NCI-H2107 (cell line): Measurements from ENCODE around the gene RNU6-9.
"Not testable (repeated sequence)": the region's sequence is repeated elsewhere in the genome, so short reads cannot be mapped to it uniquely, and the experiment has no call there.

Experiments
- DNase-seq: peaks from one replicate; lab custom pipeline; 2025; lab: John Stamatoyannopoulos, UW

The RNU6-9 gene

DNA sequence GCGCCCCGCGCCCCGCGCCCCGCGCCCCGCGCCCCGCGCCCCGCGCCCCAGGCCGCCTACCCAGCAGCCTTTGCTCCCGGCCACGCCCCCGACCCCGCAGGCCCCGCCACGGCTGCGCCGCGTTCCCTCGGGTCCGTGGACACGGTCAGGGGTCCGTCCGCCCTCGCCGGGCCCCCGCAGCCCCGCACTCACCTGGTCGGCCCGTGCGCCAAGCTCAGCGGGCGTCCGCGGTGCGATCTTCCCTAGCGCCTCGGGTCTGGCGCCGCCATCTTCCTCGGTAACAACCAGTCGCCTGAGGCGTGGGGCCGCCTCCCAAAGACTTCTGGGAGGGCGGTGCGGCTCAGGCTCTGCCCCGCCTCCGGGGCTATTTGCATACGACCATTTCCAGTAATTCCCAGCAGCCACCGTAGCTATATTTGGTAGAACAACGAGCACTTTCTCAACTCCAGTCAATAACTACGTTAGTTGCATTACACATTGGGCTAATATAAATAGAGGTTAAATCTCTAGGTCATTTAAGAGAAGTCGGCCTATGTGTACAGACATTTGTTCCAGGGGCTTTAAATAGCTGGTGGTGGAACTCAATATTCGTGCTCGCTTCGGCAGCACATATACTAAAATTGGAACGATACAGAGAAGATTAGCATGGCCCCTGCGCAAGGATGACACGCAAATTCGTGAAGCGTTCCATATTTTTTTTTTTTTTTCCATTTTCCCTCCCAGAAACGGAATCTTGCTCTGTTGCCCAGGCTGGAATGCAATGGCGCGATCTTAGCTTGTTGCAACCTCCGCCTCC, at the start of gene RNU6-9, which contains the start of gene MED16:
RNU6-9 (plus strand) TSS at position 591 of the 796 bp plus-strand sequence.
MED16 (minus strand) TSS at position 294 of the 796 bp plus-strand sequence. CDS start 2,056 bp downstream, outside the sequence.
- peak; percentile 69 for DNase-seq

DNA sequence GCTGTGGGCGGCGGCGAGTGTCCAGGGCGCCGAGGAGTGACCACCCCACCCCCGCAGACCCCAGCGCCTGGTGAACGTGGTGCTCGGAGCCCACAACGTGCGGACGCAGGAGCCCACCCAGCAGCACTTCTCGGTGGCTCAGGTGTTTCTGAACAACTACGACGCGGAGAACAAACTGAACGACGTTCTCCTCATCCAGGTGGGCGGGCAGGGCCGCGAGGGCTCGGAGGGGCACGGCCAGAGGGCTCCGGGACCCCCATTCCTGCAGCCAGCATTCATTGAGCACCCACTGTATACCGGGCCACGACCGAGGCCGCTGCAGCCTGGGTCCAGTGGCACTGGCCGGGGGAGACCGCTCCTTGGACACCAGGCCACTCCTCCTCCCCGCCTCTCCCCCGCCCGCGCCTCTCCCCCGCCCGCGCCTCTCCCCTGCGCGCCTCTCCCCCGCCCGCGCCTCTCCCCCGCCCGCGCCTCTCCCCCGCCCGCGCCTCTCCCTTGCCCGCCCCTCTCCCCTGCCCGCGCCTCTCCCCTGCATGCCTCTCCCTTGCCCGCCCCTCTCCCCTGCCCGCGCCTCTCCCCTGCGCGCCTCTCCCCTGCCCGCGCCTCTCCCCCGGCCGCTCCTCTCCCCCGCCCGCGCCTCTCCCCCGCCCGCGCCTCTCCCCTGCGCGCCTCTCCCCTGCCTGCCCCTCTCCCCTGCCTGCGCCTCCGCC, 49.3 kb upstream of the RNU6-9 start:
- DNase-seq = no peak

DNA sequence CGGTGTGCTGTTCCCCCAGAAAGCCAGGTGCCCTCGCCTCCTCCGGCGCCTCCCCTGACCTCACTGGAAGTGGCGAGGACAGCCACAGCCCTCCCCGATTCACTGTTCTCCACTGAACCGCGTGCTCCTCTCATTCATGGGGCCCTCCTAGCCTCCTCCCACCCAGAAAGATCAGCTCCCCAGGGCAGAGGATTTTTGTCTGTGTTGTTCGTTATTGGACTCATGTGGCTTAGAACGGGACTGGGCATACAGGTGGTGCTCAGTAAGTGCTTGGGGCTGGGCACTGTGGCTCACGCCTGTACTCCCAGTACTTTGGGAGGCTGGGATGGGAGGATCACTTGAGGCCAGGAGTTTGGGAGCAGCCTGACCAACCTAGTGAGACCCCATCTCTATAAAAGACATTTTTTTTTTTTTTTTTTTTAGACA, 48.7 kb upstream of the RNU6-9 start:
- no peak for DNase-seq

DNA sequence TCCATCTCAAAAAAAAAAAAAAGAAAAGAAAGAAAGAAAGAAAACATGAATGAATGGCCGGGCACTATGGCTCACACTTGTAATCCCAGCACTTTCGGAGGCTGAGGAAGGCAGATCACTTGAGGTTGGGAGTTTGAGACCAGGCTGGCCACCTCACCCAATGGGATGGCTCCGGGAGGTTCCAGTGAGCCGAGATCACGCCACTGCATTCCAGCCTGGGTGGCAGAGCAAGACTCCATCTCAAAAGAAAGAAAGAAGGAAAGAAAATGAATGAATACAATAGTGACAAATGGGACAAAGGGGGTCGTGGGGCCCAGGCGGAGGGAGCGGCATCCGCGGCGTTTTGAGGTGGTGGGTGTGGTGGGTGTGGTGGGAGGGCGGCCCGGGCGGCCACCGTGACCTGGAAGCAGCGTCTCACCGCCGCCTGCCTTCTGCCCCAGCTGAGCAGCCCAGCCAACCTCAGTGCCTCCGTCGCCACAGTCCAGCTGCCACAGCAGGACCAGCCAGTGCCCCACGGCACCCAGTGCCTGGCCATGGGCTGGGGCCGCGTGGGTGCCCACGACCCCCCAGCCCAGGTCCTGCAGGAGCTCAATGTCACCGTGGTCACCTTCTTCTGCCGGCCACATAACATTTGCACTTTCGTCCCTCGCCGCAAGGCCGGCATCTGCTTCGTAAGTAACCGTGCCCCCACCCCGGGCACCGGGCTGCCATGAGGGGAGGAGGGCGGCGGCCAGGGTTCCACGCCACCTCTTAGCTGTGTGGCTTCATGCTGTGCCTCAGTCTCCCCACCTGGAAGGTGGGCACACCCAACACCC, 47.4 kb upstream of the RNU6-9 start:
- DNase-seq = no peak

DNA sequence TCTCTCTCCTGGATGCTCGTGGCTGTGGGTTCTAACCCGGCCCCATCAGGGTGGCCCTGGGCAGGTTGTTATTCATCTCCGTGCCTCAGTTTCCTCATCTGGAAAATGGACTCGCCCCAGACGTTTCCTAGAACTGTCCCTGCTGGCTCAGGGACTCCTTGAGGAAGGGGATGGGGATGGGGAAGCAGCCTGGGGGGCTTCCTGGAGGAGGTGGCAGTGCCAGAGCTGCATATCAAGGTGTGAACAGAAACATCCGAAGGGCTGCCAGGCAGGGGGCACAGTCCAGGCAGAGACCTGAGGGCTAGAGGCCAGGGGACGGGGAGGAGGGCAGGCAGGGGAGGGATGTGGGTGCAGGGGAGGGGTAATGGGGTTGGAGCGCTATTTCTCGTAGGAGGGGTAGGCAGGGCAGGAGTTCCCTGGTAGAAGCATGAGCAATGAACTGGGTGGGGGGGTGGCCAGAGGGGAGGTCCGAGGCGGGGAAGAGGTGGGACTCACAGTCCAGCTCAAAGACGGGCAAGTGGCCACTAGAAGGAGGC, 44.8 kb upstream of the RNU6-9 start:
- DNase-seq = no peak

DNA sequence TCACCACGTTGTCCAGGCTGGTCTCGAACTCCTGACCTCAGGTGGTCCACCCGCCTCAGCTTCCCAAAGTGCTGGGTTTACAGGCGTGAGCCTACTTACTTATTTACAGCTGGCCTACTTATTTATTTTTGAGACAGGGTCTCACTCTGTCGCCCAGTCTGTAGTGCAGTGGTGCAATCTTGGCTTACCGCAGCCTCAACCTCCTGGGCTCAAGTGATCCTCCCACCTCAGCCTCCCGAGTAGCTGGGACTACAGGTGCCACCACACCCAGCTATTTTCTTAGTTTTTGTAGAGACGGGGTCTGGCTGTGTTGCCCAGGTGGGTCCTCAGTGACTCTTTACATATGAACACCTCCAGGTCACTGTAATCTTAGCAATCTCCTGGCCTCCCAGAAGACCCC, 44.1 kb upstream of the RNU6-9 start:
- DNase-seq = not testable (repeated sequence)

DNA sequence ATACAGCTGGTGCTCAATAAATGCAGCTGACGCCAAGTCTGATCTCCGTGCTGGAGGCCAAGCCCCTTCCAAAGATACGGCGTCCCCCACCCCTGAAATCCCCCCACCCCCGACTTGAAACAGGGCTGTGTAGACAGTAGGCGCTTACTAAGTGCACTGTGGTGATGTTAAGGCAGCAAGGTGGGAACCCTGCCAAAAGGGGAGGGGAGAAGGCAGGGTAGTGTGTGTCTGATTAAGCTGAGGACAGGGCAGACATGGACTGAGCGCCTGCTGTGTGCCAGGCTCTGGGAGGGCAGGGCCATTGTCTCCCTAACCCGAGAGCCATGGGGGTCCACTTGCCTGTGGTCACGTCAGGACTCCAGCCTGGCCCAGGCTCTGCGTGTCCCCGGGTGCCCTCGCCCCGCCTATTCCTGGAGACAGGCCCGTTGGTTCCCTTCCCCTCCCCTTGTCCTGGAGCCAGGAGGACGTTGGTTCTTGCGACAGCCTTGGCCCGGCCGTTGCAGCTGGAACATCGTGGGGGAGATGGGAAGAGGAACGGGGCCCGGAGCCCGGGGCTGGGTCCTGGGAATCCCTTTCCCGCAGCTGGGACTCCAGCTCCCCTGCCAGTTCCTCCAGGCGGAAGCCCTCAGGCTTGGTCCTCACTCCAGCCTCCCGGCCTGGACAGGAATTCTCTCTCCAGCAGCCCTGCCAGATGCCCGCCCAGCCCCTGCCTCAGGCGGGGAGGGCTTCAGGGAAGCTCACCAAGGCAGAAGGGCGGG, 42.9 kb upstream of the RNU6-9 start:
- no peak for DNase-seq

DNA sequence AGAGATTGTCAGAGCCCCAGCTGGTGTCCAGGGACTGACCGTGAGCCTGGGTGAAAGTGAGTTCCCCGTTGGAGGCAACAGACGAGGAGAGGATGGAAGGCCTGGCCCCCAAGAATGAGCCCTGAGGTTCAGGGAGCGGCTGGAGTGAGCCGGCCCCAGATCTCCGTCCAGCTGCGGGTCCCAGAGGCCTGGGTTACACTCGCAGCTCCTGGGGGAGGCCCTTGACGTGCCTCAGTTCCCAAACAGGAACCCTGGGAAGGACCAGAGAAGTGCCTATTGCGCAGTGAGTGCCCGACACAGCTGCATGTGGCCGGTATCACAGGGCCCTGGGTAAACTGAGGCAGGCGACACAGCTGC, 42.3 kb upstream of the RNU6-9 start:
- no peak for DNase-seq

DNA sequence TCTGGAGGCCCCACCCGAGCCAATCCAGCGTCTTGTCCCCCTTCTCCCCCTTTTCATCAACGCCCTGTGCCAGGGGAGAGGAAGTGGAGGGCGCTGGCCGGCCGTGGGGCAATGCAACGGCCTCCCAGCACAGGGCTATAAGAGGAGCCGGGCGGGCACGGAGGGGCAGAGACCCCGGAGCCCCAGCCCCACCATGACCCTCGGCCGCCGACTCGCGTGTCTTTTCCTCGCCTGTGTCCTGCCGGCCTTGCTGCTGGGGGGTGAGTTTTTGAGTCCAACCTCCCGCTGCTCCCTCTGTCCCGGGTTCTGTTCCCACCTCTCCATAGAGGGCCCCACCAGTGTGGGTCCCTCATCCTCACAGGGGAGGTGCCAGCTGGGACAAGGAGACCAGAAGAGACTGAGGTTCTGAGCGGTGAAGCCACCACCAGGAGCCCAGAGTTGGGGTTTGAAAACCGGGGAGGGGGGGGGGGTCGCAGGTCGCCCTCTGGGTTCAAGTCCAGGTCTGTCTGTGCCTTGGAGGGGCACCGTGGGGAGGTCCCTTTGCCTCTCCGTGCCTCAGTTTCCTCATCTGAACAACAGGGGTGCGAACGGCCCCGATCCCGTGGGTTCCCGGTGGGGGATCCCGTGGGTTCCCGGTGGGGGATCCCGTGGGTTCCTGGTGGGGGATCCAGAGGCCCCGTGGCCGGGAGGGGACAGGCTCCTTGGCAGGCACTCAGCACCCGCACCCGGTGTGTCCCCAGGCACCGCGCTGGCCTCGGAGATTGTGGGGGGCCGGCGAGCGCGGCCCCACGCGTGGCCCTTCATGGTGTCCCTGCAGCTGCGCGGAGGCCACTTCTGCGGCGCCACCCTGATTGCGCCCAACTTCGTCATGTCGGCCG, 40.9 kb upstream of the RNU6-9 start, which contains the start of gene ELANE:
ELANE (plus strand) TSS at position 168 of the 878 bp plus-strand sequence; CDS start at position 194, 26 bp downstream.
- no peak for DNase-seq

DNA sequence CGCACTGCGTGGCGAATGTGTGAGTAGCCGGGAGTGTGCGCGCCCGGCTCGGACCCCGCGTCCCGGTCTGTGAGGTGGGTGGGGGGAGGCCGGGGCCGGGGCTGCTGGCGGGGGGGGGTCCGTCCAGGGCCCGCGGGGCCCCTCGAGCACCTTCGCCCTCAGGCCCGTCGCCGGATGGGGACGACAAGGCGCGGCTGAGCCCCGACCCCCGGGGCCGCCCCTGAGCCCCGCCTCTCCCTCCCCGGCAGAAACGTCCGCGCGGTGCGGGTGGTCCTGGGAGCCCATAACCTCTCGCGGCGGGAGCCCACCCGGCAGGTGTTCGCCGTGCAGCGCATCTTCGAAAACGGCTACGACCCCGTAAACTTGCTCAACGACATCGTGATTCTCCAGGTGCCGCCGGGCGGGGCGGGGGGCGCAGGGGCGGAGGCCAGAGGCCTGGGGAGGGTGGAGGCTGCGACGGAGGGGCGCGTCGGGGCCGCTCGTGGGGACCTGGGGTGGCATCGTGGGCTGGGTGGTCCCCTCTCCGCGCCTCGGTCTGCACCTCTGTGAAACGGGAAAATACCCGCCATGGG, 40.2 kb upstream of the RNU6-9 start:
- no peak for DNase-seq

DNA sequence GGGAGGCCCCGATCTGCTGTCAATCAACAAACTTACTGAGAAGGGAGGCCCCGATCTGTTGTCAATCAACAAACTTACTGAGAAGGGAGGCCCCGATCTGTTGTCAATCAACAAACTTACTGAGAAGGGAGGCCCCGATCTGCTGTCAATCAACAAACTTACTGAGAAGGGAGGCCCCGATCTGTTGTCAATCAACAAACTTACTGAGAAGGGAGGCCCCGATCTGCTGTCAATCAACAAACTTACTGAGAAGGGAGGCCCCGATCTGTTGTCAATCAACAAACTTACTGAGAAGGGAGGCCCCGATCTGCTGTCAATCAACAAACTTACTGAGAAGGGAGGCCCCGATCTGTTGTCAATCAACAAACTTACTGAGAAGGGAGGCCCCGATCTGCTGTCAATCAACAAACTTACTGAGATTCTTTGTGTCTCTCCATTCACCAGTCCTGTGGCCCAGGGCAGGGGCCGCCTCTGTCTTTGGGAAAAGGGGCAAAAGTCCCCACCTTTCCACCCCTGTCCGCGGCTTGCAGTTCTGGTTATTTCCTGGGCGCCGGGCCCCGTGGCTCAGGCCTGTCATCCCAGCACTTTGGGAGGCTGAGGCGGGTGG, 39.6 kb upstream of the RNU6-9 start:
- not testable (repeated sequence) for DNase-seq

DNA sequence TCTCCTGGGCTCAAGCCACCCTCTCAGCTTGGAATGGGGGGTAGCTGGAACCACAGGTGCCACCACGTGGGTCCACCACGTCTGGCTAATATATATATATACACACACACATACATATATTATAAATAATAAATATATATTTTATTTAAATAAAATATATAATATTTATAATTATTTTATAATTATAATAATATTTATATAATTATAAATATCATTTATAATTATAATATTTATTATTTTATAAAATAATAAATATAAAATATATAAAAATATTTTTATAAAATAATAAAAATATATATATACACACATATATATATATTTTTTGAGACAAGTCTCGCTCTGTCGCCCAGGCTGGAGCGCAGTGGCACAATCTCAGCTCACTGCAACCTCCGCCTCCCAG, 38.7 kb upstream of the RNU6-9 start:
- DNase-seq = no peak

DNA sequence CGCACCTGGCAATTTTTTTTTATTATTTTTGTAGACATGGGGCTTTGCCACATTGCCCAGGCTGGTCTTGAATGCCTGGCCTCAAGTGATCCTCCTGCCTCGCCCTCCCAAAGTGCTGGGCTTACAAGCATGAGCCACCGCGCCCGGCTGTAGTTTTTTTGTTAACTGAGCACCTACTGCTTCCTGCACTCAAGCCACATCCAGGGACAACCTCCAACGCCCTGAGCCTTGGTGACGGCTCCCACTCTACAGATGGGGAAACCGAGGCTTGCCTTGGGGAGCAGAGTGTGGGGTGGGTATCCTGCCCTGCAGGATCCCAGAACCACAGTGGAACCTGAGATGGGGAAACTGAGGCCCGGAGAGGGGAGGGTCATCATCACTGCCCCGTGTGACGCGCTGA, 38.1 kb upstream of the RNU6-9 start:
- no peak for DNase-seq

DNA sequence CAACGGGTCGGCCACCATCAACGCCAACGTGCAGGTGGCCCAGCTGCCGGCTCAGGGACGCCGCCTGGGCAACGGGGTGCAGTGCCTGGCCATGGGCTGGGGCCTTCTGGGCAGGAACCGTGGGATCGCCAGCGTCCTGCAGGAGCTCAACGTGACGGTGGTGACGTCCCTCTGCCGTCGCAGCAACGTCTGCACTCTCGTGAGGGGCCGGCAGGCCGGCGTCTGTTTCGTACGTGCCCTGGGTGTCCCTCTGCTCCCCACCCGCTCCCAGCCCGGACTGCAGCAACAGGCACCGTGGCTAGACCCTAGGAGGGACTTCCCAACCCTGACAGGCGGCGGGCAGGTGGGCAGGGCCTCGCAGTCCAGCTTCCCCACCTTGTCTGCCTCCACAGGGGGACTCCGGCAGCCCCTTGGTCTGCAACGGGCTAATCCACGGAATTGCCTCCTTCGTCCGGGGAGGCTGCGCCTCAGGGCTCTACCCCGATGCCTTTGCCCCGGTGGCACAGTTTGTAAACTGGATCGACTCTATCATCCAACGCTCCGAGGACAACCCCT, 37.6 kb upstream of the RNU6-9 start:
- no peak for DNase-seq

DNA sequence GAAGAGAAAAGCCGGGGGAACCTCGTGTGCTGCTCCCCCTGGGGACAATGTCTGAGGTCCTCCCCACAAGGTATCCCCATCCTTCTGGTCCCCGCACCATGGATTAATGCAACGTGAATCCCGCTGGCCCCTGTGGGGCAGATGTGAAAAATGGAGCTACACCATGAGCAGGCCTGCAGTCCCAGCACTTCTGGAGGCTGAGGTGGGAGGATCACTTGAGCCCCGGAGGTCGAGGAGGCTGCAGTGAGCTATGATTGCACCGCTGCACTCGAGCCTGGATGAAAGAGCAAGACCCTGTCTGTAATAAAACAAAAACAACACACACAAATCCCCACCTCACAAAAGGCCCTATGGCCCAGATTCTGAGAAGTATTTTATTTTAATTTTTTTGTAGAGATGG, 35.0 kb upstream of the RNU6-9 start:
- no peak for DNase-seq

DNA sequence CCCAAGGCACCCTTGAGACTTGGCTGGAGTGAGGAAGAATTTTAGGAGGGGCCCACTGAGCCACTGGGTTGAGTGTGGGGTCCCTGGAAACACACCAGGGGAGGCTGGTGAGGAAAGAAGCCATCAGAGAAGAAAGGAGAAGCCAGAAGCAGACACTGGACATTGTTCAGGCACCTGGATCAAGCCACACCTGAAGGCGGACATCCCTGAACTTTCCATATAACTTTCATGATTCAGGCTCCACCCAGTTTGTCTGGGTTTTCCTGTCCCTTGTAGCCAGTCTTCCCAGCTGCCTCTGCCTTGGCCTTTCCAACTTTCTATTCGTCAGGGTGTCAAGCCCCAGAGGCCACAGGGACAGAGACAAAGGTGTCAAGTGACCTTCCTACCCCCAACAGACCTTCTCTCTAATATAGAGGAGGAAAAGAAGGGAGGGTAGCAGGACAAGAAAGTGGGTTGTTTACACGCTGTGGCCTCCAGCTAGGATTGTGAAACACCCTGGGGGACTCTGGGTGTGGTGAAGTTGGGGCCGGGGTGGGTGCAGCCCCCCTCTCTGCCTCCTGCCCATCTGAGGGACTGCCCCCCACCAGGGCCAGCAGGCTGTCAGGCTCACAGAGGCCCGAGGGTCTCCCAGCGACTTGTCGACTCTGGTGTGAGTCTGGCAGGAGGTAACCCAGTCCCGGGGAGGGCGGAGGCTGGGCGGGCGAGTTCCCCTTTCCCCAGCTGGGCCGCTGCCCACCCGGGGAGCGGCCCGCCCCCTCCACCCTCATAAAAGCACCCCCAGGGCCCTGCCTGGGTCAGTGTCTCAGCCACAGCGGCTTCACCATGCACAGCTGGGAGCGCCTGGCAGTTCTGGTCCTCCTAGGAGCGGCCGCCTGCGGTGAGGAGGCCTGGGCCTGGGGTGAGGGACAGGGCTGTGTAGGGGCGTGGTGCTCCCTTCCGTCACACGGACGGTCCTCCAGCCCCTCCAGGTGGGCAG, 34.1 kb upstream of the RNU6-9 start, which contains the start of gene CFD:
CFD (plus strand) TSS at position 797 of the 976 bp plus-strand sequence; CDS start at position 823, 26 bp downstream.
- DNase-seq = no peak

DNA sequence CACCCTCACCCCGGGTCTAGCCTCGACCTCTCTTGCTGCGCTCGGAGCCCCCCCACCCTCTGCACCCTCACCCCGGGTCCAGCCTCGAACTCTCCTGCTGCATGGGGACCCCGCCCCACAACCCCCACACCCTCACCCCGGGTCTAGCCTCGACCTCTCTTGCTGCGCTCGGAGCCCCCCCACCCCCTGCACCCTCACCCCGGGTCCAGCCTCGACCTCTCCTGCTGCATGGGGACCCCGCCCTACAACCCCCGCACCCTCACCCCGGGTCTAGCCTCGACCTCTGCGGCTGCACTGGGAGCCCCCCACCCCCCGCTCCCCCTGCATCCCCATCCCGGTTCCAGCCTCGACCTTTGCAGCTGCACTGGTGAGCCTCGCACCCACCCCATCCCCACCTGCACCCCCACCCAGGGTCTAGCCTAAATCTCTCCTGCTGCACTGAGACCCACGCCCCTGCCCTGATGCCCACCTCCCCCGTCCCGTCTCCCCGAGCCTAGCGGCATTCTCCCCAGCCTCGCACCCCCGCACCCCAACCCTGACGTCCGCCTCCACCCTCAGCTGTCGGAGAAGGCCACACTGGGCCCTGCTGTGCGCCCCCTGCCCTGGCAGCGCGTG, 32.0 kb upstream of the RNU6-9 start:
- DNase-seq = no peak
